Measurements from ENCODE around the gene PID1. TPM values are rescaled to one million over a fixed set of nuclear protein-coding genes. Genes with fewer than 3 reads are reported as not detected.

The PID1 gene
- total RNA-seq, 4 donors from 2014 or later: 33.1 to 48.6 (median 39.7) TPM

DNA sequence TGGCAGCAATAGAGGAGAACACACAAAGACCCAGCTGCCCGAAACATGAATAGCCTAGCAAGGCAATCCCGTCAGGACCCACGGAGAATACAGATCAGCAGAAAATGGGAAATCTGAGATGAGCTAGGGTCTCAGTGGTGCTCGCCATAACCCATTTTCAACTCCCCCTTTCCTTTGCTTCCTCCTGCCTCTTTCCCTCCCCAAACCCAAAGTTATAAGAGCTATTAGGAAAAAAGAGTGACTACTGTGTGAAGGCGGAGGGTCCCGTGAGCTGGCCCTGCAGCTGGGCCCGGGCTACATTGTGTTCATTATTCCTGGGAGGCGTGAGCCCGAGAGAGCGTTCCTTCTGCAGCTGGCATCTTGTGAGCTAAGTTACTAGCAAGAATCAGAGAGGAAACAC lies 118.4 kb downstream of the PID1 start:
- Histone ChIP-seq H3K27ac (no peak overlapping the region), H3K27me3 (no peaks in the 10 kb centered on the region), H3K4me3 (no peak overlapping the region), H3K9me3 (no peaks in the 10 kb centered on the region), H3K36me3 (peaks cover 0 to 3% (median 0%) of the 10 kb centered on the region in 3 donors), H3K4me1 (no peaks in the 10 kb centered on the region)
- no peak for DNase-seq (ENCODE audit: low spot score in 2 of 2)
- 62 to 83% methylated on average over 10 of the region's 10 CpGs for WGBS, 2 donors
- TF ChIP-seq EP300 (IDR thresholded peaks at IDR 0.05) (no peak), POLR2A (IDR thresholded peaks at IDR 0.05) (no peak)
- TF ChIP-seq, protein P1, sequence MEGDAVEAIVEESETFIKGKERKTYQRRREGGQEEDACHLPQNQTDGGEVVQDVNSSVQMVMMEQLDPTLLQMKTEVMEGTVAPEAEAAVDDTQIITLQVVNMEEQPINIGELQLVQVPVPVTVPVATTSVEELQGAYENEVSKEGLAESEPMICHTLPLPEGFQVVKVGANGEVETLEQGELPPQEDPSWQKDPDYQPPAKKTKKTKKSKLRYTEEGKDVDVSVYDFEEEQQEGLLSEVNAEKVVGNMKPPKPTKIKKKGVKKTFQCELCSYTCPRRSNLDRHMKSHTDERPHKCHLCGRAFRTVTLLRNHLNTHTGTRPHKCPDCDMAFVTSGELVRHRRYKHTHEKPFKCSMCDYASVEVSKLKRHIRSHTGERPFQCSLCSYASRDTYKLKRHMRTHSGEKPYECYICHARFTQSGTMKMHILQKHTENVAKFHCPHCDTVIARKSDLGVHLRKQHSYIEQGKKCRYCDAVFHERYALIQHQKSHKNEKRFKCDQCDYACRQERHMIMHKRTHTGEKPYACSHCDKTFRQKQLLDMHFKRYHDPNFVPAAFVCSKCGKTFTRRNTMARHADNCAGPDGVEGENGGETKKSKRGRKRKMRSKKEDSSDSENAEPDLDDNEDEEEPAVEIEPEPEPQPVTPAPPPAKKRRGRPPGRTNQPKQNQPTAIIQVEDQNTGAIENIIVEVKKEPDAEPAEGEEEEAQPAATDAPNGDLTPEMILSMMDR (IDR thresholded peaks at IDR 0.05): no peak

DNA sequence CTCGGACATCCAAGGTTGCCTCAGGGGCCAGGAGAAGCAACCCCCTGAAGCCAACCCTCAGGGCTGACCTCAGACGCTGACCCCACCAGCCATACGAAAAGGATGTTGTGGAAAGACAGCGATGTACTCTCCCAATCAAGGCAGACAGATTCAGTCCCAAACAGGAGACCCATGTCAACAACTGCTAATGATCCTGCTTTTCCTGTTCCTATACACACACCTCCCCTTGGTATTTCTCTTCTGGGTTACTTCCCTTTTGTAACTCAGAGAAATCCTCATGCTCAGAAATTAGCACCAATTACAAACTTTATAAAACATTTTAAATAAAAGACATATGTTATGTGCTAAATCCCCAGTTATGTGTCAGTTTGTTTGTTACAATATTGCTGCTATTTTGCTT lies 120.8 kb downstream of the PID1 start:
- peaks cover 0 to 12% (median 0%) of the 10 kb centered on the region in 3 donors for H3K36me3 ChIP-seq
- H3K4me3 ChIP-seq: no peak overlapping the region
- no peaks in the 10 kb centered on the region for H3K27me3 ChIP-seq
- no peak overlapping the region for H3K27ac ChIP-seq
- TF ChIP-seq POLR2A (IDR thresholded peaks at IDR 0.05): no peak
- TF ChIP-seq, protein P1 (IDR thresholded peaks at IDR 0.05): no peak
- no peak for TF ChIP-seq EP300 (IDR thresholded peaks at IDR 0.05)
- H3K4me1 ChIP-seq: no peaks in the 10 kb centered on the region
- DNase-seq (ENCODE audit: low spot score in 2 of 2): no peak
- H3K9me3 ChIP-seq: peaks cover 0 to 14% (median 0%) of the 10 kb centered on the region in 4 donors
- 53 to 59% methylated on average over 4 of the region's 4 CpGs for WGBS, 2 donors

DNA sequence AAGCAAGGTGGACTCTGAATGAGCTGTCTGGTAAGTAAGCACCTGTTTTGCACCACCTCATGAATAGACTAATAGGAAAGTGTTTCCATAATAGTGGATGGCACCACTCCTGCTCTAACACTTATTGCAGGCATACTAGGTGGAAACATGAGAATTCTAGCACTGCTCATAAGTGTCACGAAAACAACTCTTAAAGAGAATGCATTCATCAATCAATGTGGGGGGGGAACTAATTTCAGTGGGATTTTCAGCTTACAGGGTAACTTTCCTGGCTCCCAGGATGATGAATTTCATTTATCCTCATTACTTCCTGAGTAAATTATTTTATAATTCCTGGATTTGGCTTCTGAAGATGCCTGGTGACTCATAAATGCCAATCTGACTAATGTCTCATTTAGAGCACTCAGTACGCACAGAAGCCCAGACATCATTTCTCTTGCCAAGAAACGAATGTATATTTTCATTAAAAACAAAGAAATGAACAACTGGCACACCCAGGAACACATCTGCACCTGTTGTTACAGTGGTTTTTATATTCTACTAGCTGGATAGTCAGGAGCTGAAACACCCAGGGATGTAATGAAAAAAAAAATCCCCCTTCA lies 129.6 kb downstream of the PID1 start:
- TF ChIP-seq EP300 (IDR thresholded peaks at IDR 0.05) (no peak), POLR2A (IDR thresholded peaks at IDR 0.05) (no peak)
- TF ChIP-seq, protein P1 (IDR thresholded peaks at IDR 0.05): no peak
- no peaks in the 10 kb centered on the region for H3K4me1 ChIP-seq
- WGBS, 2 donors: 58 to 70% methylated on average over 3 of the region's 3 CpGs
- H3K9me3 ChIP-seq: peaks cover 0 to 14% (median under 1%) of the 10 kb centered on the region in 4 donors
- no peaks in the 10 kb centered on the region for H3K27me3 ChIP-seq
- no peak for DNase-seq (ENCODE audit: low spot score in 2 of 2)
- peaks cover 0 to 7% (median 0%) of the 10 kb centered on the region in 3 donors for H3K36me3 ChIP-seq
- no peak overlapping the region for H3K4me3 ChIP-seq
- H3K27ac ChIP-seq: no peak overlapping the region

DNA sequence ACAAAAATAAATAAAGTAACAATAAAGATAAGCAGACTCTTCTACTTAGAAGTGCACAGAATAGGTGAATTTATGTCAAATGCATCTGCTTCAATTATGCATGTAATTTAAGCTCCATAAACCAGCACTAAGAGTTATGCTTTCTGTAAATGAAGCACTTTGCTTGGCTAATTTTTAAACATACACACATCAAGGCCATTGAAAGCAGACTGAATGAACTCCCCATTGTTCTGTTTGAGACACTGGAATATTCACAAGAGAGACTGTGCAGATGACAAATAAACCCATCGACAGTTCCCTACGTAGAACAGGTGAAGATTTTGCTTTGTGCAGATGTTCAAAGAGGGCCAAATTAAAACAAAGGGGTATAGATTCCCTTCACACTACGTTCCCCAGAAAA lies 133.4 kb downstream of the PID1 start:
- H3K27me3 ChIP-seq: no peaks in the 10 kb centered on the region
- TF ChIP-seq, protein P1 (IDR thresholded peaks at IDR 0.05): no peak
- TF ChIP-seq EP300 (IDR thresholded peaks at IDR 0.05) (no peak), POLR2A (IDR thresholded peaks at IDR 0.05) (no peak)
- no peak for DNase-seq (ENCODE audit: low spot score in 2 of 2)
- 50 to 53% methylated on average over 3 of the region's 3 CpGs for WGBS, 2 donors
- no peaks in the 10 kb centered on the region for H3K9me3 ChIP-seq
- H3K4me3 ChIP-seq: no peak overlapping the region
- H3K36me3 ChIP-seq: no peaks in the 10 kb centered on the region
- no peak overlapping the region for H3K27ac ChIP-seq
- no peaks in the 10 kb centered on the region for H3K4me1 ChIP-seq

DNA sequence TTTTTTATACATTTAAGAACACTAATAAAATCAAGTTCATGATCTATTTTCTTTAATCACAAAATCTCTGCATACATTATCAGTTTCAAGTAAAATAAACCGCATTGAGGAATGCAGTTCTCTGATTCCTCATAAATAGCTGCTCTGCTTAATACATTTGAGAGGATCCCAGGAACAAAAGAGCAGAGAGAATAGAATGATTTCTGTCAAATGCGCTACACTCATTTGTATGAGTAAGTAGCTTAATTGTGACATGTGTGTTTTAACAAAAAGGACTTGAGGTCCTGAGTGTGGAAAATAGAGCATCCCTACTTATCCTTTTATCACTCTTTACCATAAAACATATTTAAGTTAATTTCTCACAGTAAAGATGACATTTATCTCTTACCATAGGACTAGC lies 134.0 kb downstream of the PID1 start:
- TF ChIP-seq, protein P1 (IDR thresholded peaks at IDR 0.05): no peak
- no peak for TF ChIP-seq POLR2A (IDR thresholded peaks at IDR 0.05)
- TF ChIP-seq EP300 (IDR thresholded peaks at IDR 0.05): no peak
- Histone ChIP-seq H3K27ac (no peak overlapping the region), H3K9me3 (no peaks in the 10 kb centered on the region), H3K27me3 (no peaks in the 10 kb centered on the region), H3K4me3 (no peak overlapping the region), H3K36me3 (no peaks in the 10 kb centered on the region), H3K4me1 (no peaks in the 10 kb centered on the region)
- no peak for DNase-seq (ENCODE audit: low spot score in 2 of 2)
- 86 to 87% methylated on average over 2 of the region's 2 CpGs for WGBS, 2 donors
